HL-60 (cell line): ENCODE data around the gene UBC.

Experiments
- CTCF ChIP-seq: IDR thresholded peaks from one replicate; pipeline ENCODE4 v1.5.1; 2011; ENCODE audit warnings: low read length, control low read depth, inconsistent platforms; ENCODE audit not compliant: insufficient read depth
- POLR2AphosphoS5 ChIP-seq: IDR thresholded peaks from 2 replicates; pipeline ENCODE4 v1.6.1; 2012; ENCODE audit warnings: low read depth
- REST ChIP-seq: IDR thresholded peaks from 2 replicates; pipeline ENCODE4 v1.6.1; 2012; ENCODE audit warnings: low read depth; ENCODE audit not compliant: insufficient replicate concordance

- TF ChIP-seq CTCF (no peak), POLR2AphosphoS5 (no peak), REST (no peak)
Measured at GRCh38 chr12:124929649-124930419, 15.4 kb upstream of the UBC start.
